Breast epithelium (tissue), 4 donors: ENCODE measurements around the gene CAT. TPM values are rescaled to one million over a fixed set of nuclear protein-coding genes. Genes with fewer than 3 reads are reported as not detected.

Experiments used
- DNase-seq, 2 donors: peaks; one replicate each; pipeline ENCODE4 v3.0.0-alpha.2; 2019; ENCODE audit warnings: low spot score in 2 of 2
- H3K27ac ChIP-seq, 2 donors: fragments of 200-600 bp; sonication (generic) in 1 of 2; one replicate each; pipeline ENCODE4 v1.5.1; 2016 to 2019; ENCODE audit warnings: mild to moderate bottlenecking in 1 of 2
- H3K27me3 ChIP-seq, 2 donors: fragments of 200-600 bp; sonication (generic) in 1 of 2; one replicate each; pipeline versions ENCODE4 v1.5.1 to v1.6.0; 2017 to 2019; ENCODE audit warnings: control low read depth in 1 of 2, mild to moderate bottlenecking in 1 of 2
- H3K36me3 ChIP-seq: fragments of 200-600 bp; one replicate; pipeline ENCODE4 v1.5.1; 2019
- H3K4me1 ChIP-seq, 2 donors: fragments of 200-600 bp; sonication (generic); one replicate each; pipeline ENCODE4 v1.5.1; 2016 to 2019; ENCODE audit warnings: control low read depth in 1 of 2
- H3K4me3 ChIP-seq, 3 donors: fragments of 200-600 bp; sonication (generic); 1 replicate in 2 of 3; 2 replicates in 1 of 3; pipeline ENCODE4 v1.5.1; 2016 to 2019; ENCODE audit warnings: mild to moderate bottlenecking in 3 of 3, moderate library complexity in 2 of 3
- H3K9me3 ChIP-seq, 2 donors: fragments of 200-600 bp; sonication (generic) in 1 of 2; one replicate each; pipeline ENCODE4 v1.5.1; 2016 to 2019; ENCODE audit warnings: control low read depth in 1 of 2
- CTCF ChIP-seq, 3 donors: fragments of 450-650 bp; IDR thresholded peaks; one replicate each; pipeline ENCODE4 v1.5.1; 2016 to 2017; ENCODE audit warnings: antibody characterized with exemption in 3 of 3, mild to moderate bottlenecking in 3 of 3, moderate library complexity in 3 of 3
- POLR2A ChIP-seq: fragments of 450-650 bp; IDR thresholded peaks from one replicate; pipeline ENCODE4 v1.6.1; 2016; ENCODE audit warnings: antibody characterized with exemption, mild to moderate bottlenecking, moderate library complexity
- POLR2AphosphoS5 ChIP-seq, 3 donors: sonication (generic); formaldehyde crosslinking; IDR thresholded peaks; one replicate each; pipeline ENCODE4 v1.6.1; 2017; ENCODE audit warnings: antibody characterized with exemption in 3 of 3
- intact Hi-C: fragments of 100-400 bp; cut with DNase I; formaldehyde crosslinking; loops from one replicate; pipeline ENCODE4 v1.15.1; 2023; ENCODE audit warnings: low total_unique reads
- total RNA-seq, 3 donors: library from RNA; depleted of rRNA; stranded (reverse); fragments of >200 nt; gene quantifications; one replicate each; pipeline ENCODE4 v1.1.0, GENCODE V29; 2016

Gene CAT
- total RNA-seq, 3 donors from 2014 or later = 177 to 469 (median 190) TPM

- no peaks in the 10 kb centered on the region for H3K36me3 ChIP-seq
- H3K4me1 ChIP-seq = no peaks in the 10 kb centered on the region
- intact Hi-C loops = no loop called here
- no peaks in the 10 kb centered on the region for H3K27me3 ChIP-seq
- DNase-seq = no peak
- H3K9me3 ChIP-seq = no peaks in the 10 kb centered on the region
- no peak overlapping the region for H3K4me3 ChIP-seq
- TF ChIP-seq CTCF (IDR thresholded peaks at IDR 0.05) (no peak), POLR2AphosphoS5 (IDR thresholded peaks at IDR 0.05) (no peak), POLR2A (no peak)
- no peak overlapping the region for H3K27ac ChIP-seq
Measured at GRCh38 chr11:34476849-34477248, 38.1 kb downstream of the CAT start.

- intact Hi-C loops = no loop called here
- Histone ChIP-seq H3K36me3 (no peaks in the 10 kb centered on the region), H3K4me1 (no peaks in the 10 kb centered on the region), H3K27ac (no peak overlapping the region), H3K9me3 (no peaks in the 10 kb centered on the region), H3K4me3 (no peak overlapping the region), H3K27me3 (no peaks in the 10 kb centered on the region)
- no peak for TF ChIP-seq POLR2A
- no peak for TF ChIP-seq POLR2AphosphoS5 (IDR thresholded peaks at IDR 0.05)
- no peak for TF ChIP-seq CTCF (IDR thresholded peaks at IDR 0.05)
- no peak for DNase-seq
Measured at GRCh38 chr11:34478845-34479663, 40.3 kb downstream of the CAT start.

- Histone ChIP-seq H3K27me3 (no peaks in the 10 kb centered on the region), H3K4me3 (no peak overlapping the region), H3K9me3 (no peaks in the 10 kb centered on the region), H3K36me3 (no peaks in the 10 kb centered on the region), H3K27ac (peak overlapping the region in 1 of 2 donors; percentile 38), H3K4me1 (no peaks in the 10 kb centered on the region)
- intact Hi-C loops = loop anchor here (10.0 kb wide), 1 partner anchor 316 kb away; no protein-coding TSS in a partner anchor
- peak in 1 of 2 donors; percentile 30 for DNase-seq
- TF ChIP-seq POLR2AphosphoS5 (IDR thresholded peaks at IDR 0.05) = no peak
- TF ChIP-seq POLR2A = no peak
- TF ChIP-seq CTCF (IDR thresholded peaks at IDR 0.05) = no peak
Measured at GRCh38 chr11:34480314-34480713, 41.6 kb downstream of the CAT start.

DNA sequence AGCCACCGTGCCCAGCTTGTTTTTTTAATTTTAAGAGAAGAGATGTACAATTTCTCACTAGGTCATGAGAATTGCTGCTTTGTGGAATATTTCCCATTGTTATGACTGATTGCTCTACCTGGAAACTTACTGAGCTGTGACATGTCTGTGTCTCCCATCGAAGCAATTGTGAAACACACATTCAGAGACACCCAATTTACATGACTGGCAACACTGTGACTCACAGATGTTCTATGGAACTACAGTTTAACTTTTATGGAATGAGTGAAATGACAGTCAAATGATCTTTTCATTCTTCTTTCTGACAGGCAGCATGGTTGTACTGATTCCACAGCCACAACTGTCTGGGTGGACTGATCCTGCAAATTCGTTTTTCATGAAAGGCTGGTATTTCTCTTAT is 42.6 kb downstream of the CAT start:
- intact Hi-C loops = loop anchor here (10.0 kb wide), 1 partner anchor 317 kb away; no protein-coding TSS in a partner anchor
- no peaks in the 10 kb centered on the region for H3K9me3 ChIP-seq
- H3K4me3 ChIP-seq = no peak overlapping the region
- H3K27ac ChIP-seq = no peak overlapping the region
- DNase-seq = no peak
- no peaks in the 10 kb centered on the region for H3K4me1 ChIP-seq
- TF ChIP-seq POLR2A = no peak
- TF ChIP-seq POLR2AphosphoS5 (IDR thresholded peaks at IDR 0.05) = no peak
- TF ChIP-seq CTCF (IDR thresholded peaks at IDR 0.05) = no peak
- no peaks in the 10 kb centered on the region for H3K27me3 ChIP-seq
- H3K36me3 ChIP-seq = no peaks in the 10 kb centered on the region

DNA sequence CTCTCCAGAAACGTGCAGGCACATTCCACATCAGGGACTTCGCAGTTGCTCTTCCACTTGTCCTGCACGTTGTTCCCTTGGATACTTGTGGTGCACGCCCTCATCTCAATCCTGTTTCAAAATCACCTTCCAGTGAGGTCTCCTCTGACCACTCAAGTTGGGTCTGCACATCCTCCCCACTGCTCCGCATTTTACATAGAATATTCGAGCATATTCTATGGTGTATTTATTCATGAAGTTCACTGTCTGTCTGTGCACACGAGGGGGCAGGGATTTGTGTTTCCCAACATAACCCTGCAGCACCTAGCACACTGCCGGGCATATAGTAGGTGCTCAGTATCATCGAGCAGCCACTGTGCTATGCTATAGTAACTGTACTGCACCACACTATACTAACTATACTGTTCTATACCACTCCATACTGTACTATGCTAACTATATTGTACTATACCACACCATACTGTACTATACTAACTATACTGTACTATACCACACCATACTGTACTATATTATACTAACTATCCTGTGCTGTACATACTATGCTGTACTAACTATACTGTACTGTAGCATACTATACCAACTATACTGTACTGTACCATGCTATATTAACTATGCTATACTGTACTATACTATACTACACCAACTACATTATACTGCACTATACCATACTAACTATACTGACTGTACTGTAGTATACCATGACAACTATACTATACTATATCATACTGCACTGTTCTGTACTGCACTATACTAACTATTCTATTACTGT is 44.6 kb downstream of the CAT start:
- H3K4me3 ChIP-seq = no peak overlapping the region
- intact Hi-C loops = loop anchor here (10.0 kb wide), 1 partner anchor 318 kb away; no protein-coding TSS in a partner anchor
- H3K27ac ChIP-seq = no peak overlapping the region
- TF ChIP-seq POLR2A (no peak), CTCF (IDR thresholded peaks at IDR 0.05) (no peak), POLR2AphosphoS5 (IDR thresholded peaks at IDR 0.05) (no peak)
- no peaks in the 10 kb centered on the region for H3K27me3 ChIP-seq
- no peaks in the 10 kb centered on the region for H3K9me3 ChIP-seq
- no peaks in the 10 kb centered on the region for H3K4me1 ChIP-seq
- H3K36me3 ChIP-seq = no peaks in the 10 kb centered on the region
- no peak for DNase-seq
